Thoracic aorta (tissue), 2 donors: ENCODE results near the gene FAM8A1. TPM values are rescaled to one million over a fixed set of nuclear protein-coding genes. Genes with fewer than 3 reads are reported as not detected.

ENCODE experiments used
- ATAC-seq: fragments of 150-250 bp; one replicate; pipeline ENCODE4 v1.8.0; 2017; ENCODE audit warnings: low read depth; ENCODE audit not compliant: insufficient number of reproducible peaks, low FRiP score
- DNase-seq: peaks from one replicate; pipeline ENCODE4 v3.0.0-alpha.2; 2020; ENCODE audit warnings: low spot score
- H3K27ac ChIP-seq, 2 donors: fragments of 200-600 bp; sonication (generic); 1 replicate in 1 of 2; 2 replicates in 1 of 2; pipeline ENCODE4 v1.5.1; 2016; ENCODE audit warnings: mild to moderate bottlenecking in 2 of 2, moderate library complexity in 2 of 2
- H3K27me3 ChIP-seq: fragments of 200-600 bp; sonication (generic); replicated peaks from 2 replicates; pipeline ENCODE4 v1.6.0; 2016; ENCODE audit warnings: mild to moderate bottlenecking; ENCODE audit not compliant: insufficient read depth
- H3K36me3 ChIP-seq: fragments of 200-600 bp; sonication (generic); one replicate; pipeline ENCODE4 v1.5.1; 2016
- H3K4me1 ChIP-seq, 2 donors: fragments of 200-600 bp; sonication (generic); 1 replicate in 1 of 2; 2 replicates in 1 of 2; pipeline versions ENCODE4 v1.5.1 to v1.6.0; 2016; ENCODE audit warnings: low read depth in 2 of 2, mild to moderate bottlenecking in 1 of 2; ENCODE audit not compliant: control insufficient read depth in 1 of 2
- H3K4me3 ChIP-seq: fragments of 200-600 bp; sonication (generic); 2 replicates; pipeline ENCODE4 v1.5.1; 2016; ENCODE audit warnings: mild to moderate bottlenecking
- H3K9me3 ChIP-seq: fragments of 200-600 bp; sonication (generic); 2 replicates; pipeline ENCODE4 v1.5.1; 2016
- CTCF ChIP-seq: fragments of 200-600 bp; sonication (generic); IDR thresholded peaks from one replicate; pipeline ENCODE4 v1.5.1; 2019; ENCODE audit warnings: antibody characterized with exemption
- total RNA-seq, 2 donors: library from RNA; depleted of rRNA; stranded (reverse); fragments of >200 nt; gene quantifications; one replicate each; pipeline versions ENCODE4 v1.1.0 to v1.2.3, GENCODE V29; 2016

FAM8A1 gene
- total RNA-seq, 2 donors from 2014 or later, result 36.4 to 38.6 TPM

DNA sequence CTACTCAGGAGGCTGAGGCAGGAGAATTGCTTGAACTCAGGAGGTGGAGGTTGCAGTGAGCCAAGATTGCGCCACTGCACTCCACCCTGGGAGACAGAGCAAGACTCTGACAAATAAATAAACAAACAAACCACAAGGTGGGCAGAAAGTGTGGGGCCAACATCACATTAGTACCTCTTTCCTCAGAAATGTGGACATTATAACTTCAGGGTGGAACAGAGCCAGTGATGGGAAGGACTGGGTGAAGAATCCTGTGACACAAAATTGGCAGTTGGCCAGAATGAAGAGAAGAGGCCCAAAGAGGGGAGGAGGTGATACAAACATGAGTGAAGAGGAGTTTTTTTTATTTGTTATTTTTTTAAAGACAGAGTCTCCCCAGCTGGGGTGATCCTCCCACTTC lies 56.0 kb downstream of the FAM8A1 start:
- peaks cover 5% of the 10 kb centered on the region for H3K36me3 ChIP-seq
- H3K4me3 ChIP-seq, result no peak overlapping the region
- H3K27ac ChIP-seq, result no peak overlapping the region
- DNase-seq (no peak), ATAC-seq (no peak)
- H3K9me3 ChIP-seq, result no peaks in the 10 kb centered on the region
- H3K4me1 ChIP-seq, result peaks cover 3 to 14% of the 10 kb centered on the region in 2 donors
- no peak for TF ChIP-seq CTCF
- H3K27me3 ChIP-seq, result no peaks in the 10 kb centered on the region

GRCh38 chr6:17656644-17657043 lies 56.5 kb downstream of the FAM8A1 start:
- peaks cover 8% of the 10 kb centered on the region for H3K36me3 ChIP-seq
- no peaks in the 10 kb centered on the region for H3K9me3 ChIP-seq
- H3K27me3 ChIP-seq, result no peaks in the 10 kb centered on the region
- no peak for TF ChIP-seq CTCF
- no peak for ATAC-seq
- no peak overlapping the region for H3K27ac ChIP-seq
- peaks cover 3 to 14% of the 10 kb centered on the region in 2 donors for H3K4me1 ChIP-seq
- no peak for DNase-seq
- no peak overlapping the region for H3K4me3 ChIP-seq

Other genes starting within 250 kb of the FAM8A1 start
- 10 to 100 TPM; 20.6 to 20.8 TPM for gene CAP2, start 206.7 kb upstream of the FAM8A1 start, total RNA-seq
- gene NUP153, start 106.6 kb downstream of the FAM8A1 start, total RNA-seq, result 10 to 100 TPM; 31.5 to 44.6 TPM